ENCODE measurements around the gene ZNF574.

DNA sequence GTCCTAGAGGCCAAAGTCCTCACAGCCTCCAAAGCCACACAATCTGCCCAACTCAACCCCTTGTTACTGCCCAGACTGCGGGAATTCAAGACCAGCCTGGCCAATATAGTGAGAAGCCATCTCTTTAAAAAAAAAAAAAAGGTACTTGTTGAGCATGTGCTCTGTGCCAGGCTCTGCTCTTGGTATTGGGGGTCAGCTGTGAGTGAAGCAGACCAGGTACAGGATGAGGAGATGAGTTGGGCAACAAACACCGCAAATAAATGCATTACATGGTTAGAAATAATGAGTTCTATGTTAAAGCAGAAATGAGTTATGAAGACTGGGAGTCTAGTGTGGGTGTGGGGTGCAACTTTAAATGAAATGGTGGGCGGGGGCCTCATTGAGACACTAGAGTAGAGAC, 15.8 kb upstream of the ZNF574 start:
- TF ChIP-seq, protein P1, sequence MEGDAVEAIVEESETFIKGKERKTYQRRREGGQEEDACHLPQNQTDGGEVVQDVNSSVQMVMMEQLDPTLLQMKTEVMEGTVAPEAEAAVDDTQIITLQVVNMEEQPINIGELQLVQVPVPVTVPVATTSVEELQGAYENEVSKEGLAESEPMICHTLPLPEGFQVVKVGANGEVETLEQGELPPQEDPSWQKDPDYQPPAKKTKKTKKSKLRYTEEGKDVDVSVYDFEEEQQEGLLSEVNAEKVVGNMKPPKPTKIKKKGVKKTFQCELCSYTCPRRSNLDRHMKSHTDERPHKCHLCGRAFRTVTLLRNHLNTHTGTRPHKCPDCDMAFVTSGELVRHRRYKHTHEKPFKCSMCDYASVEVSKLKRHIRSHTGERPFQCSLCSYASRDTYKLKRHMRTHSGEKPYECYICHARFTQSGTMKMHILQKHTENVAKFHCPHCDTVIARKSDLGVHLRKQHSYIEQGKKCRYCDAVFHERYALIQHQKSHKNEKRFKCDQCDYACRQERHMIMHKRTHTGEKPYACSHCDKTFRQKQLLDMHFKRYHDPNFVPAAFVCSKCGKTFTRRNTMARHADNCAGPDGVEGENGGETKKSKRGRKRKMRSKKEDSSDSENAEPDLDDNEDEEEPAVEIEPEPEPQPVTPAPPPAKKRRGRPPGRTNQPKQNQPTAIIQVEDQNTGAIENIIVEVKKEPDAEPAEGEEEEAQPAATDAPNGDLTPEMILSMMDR (IDR thresholded peaks at IDR 0.05; ENCODE audit: low read depth, low read length) = no peak
- no peak for TF ChIP-seq EZH2phosphoT487 (IDR thresholded peaks at IDR 0.05; ENCODE audit: low read depth)
